NCI-H1436 (cell line): Measurements from ENCODE around the gene GCNT3.
"Not testable (repeated sequence)": the region's sequence is repeated elsewhere in the genome, so short reads cannot be mapped to it uniquely, and the experiment has no call there.

Source experiments
- DNase-seq: peaks from one replicate; lab custom pipeline; 2025; lab: John Stamatoyannopoulos, UW

The GCNT3 gene

DNA sequence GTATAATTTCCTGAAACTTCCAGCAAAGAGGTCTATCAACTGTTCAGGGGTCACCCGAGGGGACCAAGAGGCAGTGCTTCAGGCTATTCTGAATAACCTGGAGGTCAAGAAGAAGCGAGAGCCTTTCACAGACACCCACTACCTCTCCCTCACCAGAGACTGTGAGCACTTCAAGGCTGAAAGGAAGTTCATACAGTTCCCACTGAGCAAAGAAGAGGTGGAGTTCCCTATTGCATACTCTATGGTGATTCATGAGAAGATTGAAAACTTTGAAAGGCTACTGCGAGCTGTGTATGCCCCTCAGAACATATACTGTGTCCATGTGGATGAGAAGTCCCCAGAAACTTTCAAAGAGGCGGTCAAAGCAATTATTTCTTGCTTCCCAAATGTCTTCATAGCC lies 6.8 kb downstream of the GCNT3 start:
- no peak for DNase-seq

DNA sequence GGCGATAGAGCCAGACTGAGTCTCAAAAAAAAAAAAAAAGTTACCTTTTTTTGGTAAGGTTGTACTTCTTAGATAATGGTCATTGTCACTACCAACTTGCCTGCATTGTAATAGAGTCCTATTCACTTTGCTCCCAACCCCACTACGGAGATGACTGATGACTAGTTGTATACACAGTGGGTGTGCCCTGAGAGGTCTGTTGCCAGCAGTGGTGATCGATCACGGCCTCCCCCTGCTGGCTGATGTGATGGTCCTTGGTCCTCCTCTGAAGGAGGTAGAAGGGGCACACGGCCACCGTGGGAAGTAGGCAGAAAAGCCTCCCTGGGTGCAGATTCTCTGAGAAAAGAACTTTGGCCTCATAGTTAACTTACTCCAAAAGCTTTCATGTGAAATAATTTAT lies 10.7 kb downstream of the GCNT3 start:
- DNase-seq = peak; percentile 7

DNA sequence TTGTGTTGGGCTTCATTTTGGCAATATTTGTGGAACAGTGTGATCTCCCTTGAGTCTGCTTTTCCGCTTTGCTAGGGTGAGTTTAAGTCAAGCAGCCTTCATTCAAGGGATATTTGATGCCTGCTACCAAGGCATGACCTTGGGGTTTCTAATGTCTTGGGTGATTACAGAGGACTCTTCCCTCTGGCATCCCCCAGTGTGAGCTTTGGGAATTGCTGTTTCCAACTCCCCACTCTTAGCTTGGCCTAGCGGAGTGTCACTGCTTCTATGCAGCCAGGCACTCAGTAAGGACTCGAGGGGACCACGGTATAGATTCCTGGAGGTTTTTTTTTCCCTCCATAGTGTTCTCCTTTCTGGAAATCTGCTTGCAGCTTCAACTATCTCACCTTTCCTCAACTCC lies 21.1 kb downstream of the GCNT3 start:
- DNase-seq = no peak

DNA sequence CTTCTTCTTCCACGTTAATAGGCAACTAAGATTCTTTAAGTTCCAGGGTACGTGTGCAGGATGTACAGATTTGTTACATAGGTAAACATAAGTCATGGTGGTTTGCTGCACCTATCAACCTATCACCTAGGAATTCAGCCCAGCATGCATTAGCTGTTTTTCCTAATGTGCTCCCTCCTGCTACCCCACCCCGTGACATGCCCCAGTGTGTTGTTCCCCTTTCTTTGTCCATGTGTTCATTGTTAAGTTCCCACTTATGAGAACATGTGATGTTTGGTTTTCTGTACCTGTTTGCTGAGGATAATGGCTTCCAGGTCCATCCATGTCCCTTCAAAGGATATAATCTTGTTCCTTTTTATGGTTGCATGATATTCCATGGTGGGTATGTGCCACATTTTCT lies 24.6 kb downstream of the GCNT3 start:
- no peak for DNase-seq

DNA sequence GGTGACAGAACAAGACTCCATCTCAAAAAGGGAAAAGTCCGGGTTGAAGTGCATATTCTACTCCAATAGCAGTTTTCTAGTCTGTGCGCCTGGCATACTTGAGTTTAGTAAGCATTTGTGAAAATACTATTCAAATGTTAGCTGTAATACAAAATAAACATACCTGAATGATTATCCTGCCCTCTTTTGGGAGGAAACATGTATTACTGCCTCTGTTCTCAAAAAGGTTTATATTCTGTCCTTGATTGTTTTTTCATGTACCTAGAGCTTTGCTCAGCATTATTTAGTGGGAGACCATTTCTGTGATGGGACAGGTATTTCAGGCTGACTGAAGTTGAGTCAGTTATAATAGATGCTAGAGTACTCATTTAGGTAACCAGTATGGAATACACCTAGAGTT lies 25.9 kb downstream of the GCNT3 start:
- DNase-seq = not testable (repeated sequence)

DNA sequence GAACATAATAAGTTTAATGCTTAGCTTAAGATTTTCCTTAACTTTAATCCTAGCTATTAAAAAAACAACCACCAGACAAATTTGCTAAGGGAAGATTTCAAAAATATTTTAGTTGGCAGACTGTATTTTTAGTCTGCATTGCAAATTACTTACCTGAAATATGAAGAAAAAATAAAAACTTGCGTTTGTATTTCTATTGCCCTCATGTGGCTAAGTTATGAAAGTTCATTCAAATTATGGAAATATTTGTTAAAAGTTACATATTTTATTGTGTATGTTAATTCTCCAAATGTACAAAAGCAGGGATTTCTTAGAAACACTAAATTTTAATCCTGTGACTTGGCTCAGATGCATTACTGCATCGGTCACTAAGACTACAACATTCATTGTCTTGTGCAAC lies 30.8 kb downstream of the GCNT3 start:
- no peak for DNase-seq

DNA sequence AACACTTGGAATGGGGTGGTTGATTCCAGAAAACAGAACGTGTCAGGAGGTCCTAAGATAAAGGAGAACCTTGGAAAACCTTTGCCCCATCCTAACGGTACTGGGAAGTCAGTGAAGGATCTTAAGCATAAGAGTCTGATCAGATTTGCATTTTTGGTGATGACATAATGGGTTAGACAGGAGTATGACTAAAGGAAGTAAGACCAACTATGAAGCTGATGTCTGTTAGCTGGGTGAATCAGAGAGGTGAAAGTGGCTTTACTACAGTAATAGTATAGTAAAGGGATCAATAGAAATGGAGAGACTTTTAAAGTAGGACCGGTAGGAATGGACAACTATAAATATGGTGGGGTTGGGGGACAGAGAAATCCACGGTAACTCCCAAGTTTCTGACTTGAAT lies 33.2 kb downstream of the GCNT3 start:
- DNase-seq = no peak

DNA sequence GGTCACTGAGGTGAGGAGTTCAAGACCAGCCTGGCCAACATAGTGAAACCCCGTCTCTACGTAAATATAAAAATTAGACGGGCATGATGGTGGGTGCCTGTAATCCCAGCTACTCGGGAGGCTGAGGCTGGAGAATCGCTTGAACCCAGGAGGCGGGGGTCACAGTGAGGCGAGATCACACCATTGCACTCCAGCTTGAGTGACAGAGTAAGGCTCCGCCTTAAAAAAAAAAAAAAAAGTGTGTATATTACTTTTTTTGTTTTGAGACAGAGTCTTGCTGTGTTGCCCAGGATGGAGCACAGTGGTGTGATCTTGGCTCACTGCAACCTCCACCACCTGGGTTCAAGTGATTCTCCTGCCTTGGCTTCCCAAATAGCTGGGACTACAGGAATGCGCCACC lies 34.2 kb downstream of the GCNT3 start:
- not testable (repeated sequence) for DNase-seq

DNA sequence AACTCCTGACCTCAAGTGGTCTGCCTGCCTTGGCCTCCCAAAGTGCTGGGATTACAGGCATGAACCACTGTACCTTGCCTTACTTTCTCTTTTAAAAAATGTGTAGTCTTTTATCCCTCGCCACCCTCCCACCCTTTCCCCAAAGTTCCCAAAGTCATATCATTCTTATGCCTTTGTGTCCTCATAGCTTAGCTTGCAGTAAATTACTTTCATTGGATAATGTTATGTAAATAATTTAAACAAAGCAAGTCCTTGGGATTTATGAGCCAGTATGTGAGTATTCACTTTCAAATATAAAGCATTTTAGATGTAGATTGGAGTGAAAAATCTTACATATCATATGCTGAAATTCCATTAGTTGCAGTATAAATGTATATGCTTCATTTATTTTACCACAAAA lies 34.7 kb downstream of the GCNT3 start:
- DNase-seq = no peak

DNA sequence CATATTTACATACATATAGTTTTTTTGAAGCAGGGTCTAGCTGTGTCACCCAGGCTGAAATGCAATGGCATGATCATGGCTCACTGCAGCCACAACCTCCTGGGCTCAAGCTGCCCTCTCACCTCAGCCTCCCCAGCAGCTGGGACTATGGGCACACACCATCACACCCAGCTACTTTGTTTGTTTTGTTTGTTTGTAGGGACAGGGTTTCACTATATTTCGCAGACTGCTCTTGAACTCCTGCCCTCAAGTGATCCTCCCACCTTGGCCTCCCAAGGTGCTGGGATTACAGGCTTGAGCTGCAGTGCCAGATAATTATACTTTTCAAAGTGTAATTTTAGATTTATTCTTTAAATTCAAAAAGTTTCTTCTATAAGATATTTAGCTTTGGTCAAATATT lies 35.5 kb downstream of the GCNT3 start:
- DNase-seq = no peak

DNA sequence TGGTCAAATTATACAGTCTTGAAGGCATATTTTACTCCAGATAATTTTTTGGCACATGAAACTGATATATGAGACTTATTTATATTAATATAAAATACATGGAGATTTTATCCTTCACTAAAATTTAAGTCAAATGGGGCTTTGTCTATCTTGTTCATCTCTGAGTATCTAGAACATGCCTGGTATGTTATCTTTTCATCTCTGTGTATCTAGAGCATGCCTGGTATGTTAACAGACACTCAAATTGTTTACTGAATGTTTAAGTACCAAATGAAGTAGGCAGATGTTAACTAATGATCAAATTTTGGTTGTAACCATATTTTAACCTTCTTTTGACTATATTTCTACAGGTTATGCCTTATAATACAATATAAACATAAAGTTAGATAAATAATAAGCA lies 38.0 kb downstream of the GCNT3 start:
- no peak for DNase-seq

DNA sequence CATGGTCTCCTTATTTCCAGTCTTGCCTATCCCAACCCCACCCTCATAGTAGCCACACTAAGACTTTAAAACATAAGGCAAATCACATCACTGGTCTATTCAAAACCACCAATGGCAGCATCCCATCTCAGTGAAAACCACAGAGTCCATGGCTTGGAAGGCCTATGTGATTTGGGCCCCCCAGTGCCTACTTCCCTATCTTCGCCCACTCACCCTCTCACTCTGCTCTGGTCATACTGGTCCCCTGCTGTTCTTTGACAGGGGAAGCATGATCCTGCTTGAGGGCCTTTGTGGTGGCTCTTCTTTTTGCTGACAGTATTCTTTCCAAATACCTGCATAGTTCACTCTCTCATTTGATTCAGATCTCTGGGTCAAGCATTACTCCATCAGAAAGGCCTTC lies 42.5 kb downstream of the GCNT3 start:
- DNase-seq = no peak

DNA sequence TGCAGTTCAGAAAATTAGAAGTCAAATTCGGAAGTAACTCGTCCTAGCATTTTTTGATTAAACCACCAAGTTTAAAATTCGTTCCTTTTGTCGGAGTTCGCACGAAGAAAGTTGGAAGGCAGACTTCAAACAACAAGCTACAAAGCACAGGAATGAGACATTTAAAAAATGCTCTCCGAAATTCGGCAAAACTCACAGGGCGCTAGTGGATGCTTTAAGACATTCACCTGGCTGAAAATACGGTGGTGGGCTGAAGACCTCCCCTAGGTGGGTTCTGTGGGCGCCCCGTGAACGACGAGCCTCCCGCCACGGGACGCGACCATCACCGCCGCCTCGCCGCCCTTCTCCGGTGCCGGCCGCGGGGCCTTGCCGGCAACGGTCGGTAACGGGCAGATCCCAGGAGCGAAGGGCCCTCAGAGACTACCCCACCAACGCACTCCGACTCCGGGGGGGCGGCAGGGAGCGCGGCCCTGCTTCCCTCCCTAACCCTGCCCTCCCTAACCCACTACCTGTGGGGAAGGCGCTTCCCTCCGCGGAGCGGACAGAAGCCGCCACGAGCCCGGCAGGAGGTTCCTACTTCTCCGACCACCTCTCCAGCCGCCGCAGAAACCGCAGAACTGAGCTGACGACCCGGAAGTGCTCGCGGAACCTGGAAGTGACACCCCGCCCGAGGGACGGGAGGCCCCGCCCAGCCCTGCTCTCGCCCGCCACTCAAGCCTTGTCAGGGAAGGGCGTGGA lies 45.5 kb downstream of the GCNT3 start, which contains the start of gene GTF2A2:
GTF2A2 (minus strand) TSS at position 619 of the 738 bp plus-strand sequence. CDS start 5,238 bp downstream, outside the sequence.
- DNase-seq = peak; percentile 89

DNA sequence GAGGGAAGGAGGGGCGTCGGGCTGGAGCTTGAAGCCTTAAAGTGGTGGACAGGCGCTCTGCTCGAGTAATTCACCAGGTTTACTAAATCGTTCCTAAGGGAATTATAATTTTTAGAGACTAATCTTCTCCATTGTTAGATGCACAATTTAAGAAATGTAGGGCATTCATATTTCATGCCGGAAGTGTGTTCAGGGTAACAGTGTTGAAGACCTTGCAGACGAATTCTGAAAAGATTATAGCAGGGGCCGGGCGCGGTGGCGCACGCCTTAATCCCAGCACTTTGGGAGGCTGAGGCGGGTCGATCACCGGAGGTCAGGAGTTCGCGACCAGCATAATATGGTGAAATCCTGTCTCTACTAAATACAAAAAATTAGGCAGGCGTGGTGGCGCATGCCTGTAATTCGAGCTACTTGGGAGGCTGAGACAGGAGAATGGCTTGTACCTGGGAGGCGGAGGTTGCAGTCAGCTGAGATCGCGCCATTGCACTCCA lies 46.1 kb downstream of the GCNT3 start:
- no peak for DNase-seq

DNA sequence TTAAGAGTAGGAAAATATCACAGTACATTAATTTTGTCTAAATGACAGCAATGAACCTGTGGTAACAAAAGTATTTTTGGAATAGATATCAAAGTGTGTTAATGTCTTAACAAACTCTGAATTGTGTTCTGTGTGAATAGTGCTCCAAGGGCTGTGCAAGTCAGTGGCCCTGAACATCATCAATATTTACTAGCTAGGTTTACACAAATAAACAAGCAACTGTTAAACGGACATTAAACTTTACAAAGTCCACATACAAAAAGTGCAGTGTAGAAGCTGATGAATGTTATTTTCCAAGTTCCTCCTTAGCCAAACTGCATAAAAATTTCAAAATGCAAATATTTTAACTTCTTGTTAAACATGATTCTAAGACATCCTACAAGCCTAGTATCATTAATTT lies 47.8 kb downstream of the GCNT3 start:
- DNase-seq = no peak

DNA sequence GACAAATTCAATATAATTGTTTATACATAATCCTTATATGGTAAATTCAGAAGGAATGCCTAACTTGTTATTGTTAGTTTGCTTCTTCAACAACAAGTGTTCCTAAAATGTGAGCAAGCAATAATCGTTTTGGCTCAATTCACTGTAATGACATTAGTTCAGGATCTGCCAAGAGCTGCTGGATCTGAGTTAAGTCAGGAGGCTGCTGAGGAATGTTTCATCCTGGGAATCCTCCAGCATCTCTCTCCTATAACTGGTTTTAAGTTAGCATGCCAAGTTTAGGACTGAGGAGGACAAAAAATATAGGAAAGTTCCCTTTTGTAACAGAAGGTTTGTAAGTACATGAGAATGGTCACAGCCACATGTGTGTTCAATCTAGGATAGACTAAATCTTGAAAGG lies 50.7 kb downstream of the GCNT3 start:
- DNase-seq = no peak

DNA sequence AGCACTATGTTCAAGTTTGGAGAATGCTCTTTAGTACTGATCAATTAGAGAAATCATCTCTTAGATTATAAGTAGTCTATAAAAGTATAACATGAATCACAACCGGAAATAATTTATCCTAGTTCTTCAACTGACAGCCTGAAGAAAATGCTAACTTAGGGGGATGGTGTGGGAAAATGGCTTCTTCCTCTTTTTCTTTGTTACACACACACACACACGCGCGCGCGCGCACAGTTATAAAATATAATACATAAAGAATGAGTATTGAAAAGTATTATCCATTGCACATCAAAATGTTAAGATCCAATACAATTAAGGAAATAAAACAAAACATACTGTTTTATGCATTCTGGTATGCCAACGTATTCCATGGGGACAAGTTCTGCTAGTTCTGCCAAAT lies 57.0 kb downstream of the GCNT3 start:
- DNase-seq = no peak
